DMS79 treated with DMSO at 0.1 percent for 48 hours (cell line): ENCODE results near the gene MOV10.

Source experiments
- DNase-seq: peaks from one replicate; lab custom pipeline; 2025; lab: John Stamatoyannopoulos, UW

The MOV10 gene

GRCh38 chr1:112743174-112744008 lies 68.9 kb downstream of the MOV10 start:
- DNase-seq: no peak

GRCh38 chr1:112744009-112744578 lies 69.6 kb downstream of the MOV10 start:
- DNase-seq: peak; percentile 12

- no peak for DNase-seq
Observed at GRCh38 chr1:112748396-112748795, 73.9 kb downstream of the MOV10 start.
